Osteoblast (primary cell): ENCODE measurements around the gene LRRC72. TPM values are rescaled to one million over a fixed set of nuclear protein-coding genes. Genes with fewer than 3 reads are reported as not detected.

Experiments used
- DNase-seq: peaks from one replicate; pipeline ENCODE4 v3.0.0; 2011; ENCODE audit warnings: low spot score, mixed read lengths; ENCODE audit not compliant: insufficient read length; ENCODE audit errors: missing footprints
- H2AFZ ChIP-seq: 2 replicates; pipeline ENCODE4 v1.6.0; 2011; ENCODE audit warnings: mild to moderate bottlenecking, low read length
- H3K27ac ChIP-seq: 2 replicates; pipeline ENCODE4 v1.5.1; 2011; ENCODE audit warnings: mild to moderate bottlenecking, low read depth, low read length, moderate library complexity
- H3K27me3 ChIP-seq: 2 replicates; pipeline ENCODE4 v1.6.0; 2012; ENCODE audit warnings: mild to moderate bottlenecking, control low read depth, inconsistent platforms, low read length, moderate library complexity; ENCODE audit not compliant: insufficient read depth
- H3K36me3 ChIP-seq: 2 replicates; pipeline ENCODE4 v1.5.1; 2011; ENCODE audit warnings: mild to moderate bottlenecking, low read length, control low read depth, moderate library complexity; ENCODE audit not compliant: insufficient read depth
- H3K4me1 ChIP-seq: 2 replicates; pipeline ENCODE4 v1.5.1; 2011; ENCODE audit warnings: mild to moderate bottlenecking, low read length, control low read depth, moderate library complexity; ENCODE audit not compliant: insufficient read depth
- H3K4me2 ChIP-seq: 2 replicates; pipeline ENCODE4 v1.6.0; 2011; ENCODE audit warnings: mild to moderate bottlenecking, low read length; ENCODE audit not compliant: insufficient read depth
- H3K4me3 ChIP-seq: fragments of 200-600 bp; sonication (generic); 3 replicates; pipeline ENCODE4 v1.5.1; 2012; ENCODE audit warnings: mild to moderate bottlenecking, low read length, inconsistent platforms; ENCODE audit not compliant: insufficient read depth
- H3K79me2 ChIP-seq: 2 replicates; pipeline ENCODE4 v1.6.0; 2012; ENCODE audit warnings: mild to moderate bottlenecking, low read length, control low read depth, inconsistent platforms; ENCODE audit not compliant: insufficient read depth
- H3K9me3 ChIP-seq: 2 replicates; pipeline ENCODE4 v1.5.1; 2011; ENCODE audit warnings: low read depth, low read length, control low read depth
- H4K20me1 ChIP-seq: 2 replicates; pipeline ENCODE4 v1.6.0; 2012; ENCODE audit warnings: mild to moderate bottlenecking, low read length, control low read depth; ENCODE audit not compliant: insufficient read depth
- total RNA-seq: library from RNA; depleted of rRNA; stranded (reverse); fragments of >200 nt; gene quantifications from 2 replicates; pipeline ENCODE4 v1.2.3, GENCODE V29; 2012
- TF ChIP-seq, protein P1 (sequence below): IDR thresholded peaks from 2 replicates; pipeline ENCODE4 v1.5.1; 2011; ENCODE audit warnings: mild to moderate bottlenecking, low read depth, low read length, moderate library complexity; ENCODE audit errors: extremely low read depth

The LRRC72 gene
- total RNA-seq, 1 donor: not detected

DNA sequence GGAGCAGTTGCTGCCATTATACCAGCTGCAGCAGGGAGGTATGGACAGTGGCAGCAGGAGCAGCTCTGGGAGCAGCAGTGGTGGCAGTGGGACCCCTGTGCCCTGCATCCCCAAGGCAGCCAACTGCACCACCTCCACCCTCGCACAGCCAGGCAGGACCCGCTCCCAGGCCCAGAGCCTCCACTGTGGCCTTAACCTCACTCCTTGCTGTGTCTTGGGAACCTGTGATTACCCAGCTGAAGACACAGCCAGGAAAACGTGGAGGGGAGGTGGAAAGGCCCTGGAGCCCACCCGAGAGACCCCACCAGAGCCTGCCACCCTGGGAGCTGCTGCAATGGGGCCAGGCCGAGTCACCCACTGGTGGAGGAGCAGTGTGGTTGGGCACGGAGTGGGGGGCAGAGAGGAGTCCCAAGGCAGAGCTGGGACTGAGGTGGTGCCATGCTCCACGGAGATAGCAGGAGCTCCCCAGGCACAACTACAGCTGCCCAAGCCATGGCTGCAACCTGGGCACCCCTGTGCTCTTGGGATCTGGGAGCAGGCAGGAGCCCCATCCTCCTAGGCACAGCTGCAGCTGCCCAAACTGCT, 20.4 kb downstream of the LRRC72 start:
- Histone ChIP-seq H3K79me2 (no peaks in the 10 kb centered on the region), H3K27ac (no peak overlapping the region), H3K4me3 (no peak overlapping the region), H3K36me3 (no peaks in the 10 kb centered on the region), H3K4me2 (no peak overlapping the region), H2AFZ (no peak overlapping the region), H3K27me3 (no peaks in the 10 kb centered on the region), H3K4me1 (no peaks in the 10 kb centered on the region), H4K20me1 (no peaks in the 10 kb centered on the region), H3K9me3 (no peaks in the 10 kb centered on the region)
- TF ChIP-seq, protein P1, sequence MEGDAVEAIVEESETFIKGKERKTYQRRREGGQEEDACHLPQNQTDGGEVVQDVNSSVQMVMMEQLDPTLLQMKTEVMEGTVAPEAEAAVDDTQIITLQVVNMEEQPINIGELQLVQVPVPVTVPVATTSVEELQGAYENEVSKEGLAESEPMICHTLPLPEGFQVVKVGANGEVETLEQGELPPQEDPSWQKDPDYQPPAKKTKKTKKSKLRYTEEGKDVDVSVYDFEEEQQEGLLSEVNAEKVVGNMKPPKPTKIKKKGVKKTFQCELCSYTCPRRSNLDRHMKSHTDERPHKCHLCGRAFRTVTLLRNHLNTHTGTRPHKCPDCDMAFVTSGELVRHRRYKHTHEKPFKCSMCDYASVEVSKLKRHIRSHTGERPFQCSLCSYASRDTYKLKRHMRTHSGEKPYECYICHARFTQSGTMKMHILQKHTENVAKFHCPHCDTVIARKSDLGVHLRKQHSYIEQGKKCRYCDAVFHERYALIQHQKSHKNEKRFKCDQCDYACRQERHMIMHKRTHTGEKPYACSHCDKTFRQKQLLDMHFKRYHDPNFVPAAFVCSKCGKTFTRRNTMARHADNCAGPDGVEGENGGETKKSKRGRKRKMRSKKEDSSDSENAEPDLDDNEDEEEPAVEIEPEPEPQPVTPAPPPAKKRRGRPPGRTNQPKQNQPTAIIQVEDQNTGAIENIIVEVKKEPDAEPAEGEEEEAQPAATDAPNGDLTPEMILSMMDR: no peak
- no peak for DNase-seq

DNA sequence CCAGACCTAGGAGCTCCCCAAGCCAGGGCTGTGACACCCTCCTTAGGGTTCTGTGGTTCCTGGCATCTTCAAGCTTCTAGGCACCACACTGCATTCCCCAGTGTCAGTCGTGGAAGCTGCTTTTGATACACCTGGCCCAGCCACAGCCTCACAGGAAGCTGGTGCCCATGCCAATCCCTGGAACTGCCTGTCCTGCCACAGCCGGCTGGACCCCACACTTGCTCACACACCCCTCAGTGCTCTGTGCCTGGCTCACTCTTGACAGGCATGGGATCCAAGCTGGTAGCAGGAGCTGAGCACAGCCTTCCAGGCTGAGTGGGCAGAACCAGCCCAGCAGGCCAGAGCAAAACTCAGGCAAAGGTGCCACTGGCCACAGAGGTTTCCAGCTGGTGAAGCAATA, 21.8 kb downstream of the LRRC72 start:
- H3K27me3 ChIP-seq: no peaks in the 10 kb centered on the region
- no peaks in the 10 kb centered on the region for H4K20me1 ChIP-seq
- H3K79me2 ChIP-seq: no peaks in the 10 kb centered on the region
- TF ChIP-seq, protein P1: no peak
- no peak overlapping the region for H3K4me3 ChIP-seq
- DNase-seq: no peak
- no peak overlapping the region for H2AFZ ChIP-seq
- no peaks in the 10 kb centered on the region for H3K9me3 ChIP-seq
- no peaks in the 10 kb centered on the region for H3K4me1 ChIP-seq
- no peaks in the 10 kb centered on the region for H3K36me3 ChIP-seq
- H3K27ac ChIP-seq: no peak overlapping the region
- no peak overlapping the region for H3K4me2 ChIP-seq

DNA sequence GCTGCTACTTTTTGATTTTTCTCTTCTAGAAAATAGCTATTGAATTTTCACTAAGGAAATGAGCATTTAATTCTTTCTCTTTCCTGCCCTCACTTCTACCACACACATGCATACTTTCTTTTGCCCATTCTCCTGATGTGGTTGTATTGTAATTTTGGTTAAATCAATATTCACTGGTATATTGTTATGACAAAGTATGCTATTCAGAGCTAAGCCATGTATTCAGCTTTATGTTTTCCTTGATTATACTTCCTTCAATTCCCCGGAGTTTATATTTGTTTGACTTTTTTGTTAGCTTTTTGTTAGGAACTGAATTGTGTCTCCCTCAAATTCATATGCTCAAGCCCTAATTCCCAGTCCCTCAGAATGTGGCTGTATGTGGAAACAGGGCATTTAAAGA, 24.0 kb downstream of the LRRC72 start:
- no peaks in the 10 kb centered on the region for H4K20me1 ChIP-seq
- no peaks in the 10 kb centered on the region for H3K9me3 ChIP-seq
- no peak for DNase-seq
- TF ChIP-seq, protein P1: no peak
- no peaks in the 10 kb centered on the region for H3K4me1 ChIP-seq
- H3K4me2 ChIP-seq: no peak overlapping the region
- H3K4me3 ChIP-seq: no peak overlapping the region
- H3K27me3 ChIP-seq: no peaks in the 10 kb centered on the region
- H3K79me2 ChIP-seq: no peaks in the 10 kb centered on the region
- no peak overlapping the region for H2AFZ ChIP-seq
- no peak overlapping the region for H3K27ac ChIP-seq
- H3K36me3 ChIP-seq: no peaks in the 10 kb centered on the region

DNA sequence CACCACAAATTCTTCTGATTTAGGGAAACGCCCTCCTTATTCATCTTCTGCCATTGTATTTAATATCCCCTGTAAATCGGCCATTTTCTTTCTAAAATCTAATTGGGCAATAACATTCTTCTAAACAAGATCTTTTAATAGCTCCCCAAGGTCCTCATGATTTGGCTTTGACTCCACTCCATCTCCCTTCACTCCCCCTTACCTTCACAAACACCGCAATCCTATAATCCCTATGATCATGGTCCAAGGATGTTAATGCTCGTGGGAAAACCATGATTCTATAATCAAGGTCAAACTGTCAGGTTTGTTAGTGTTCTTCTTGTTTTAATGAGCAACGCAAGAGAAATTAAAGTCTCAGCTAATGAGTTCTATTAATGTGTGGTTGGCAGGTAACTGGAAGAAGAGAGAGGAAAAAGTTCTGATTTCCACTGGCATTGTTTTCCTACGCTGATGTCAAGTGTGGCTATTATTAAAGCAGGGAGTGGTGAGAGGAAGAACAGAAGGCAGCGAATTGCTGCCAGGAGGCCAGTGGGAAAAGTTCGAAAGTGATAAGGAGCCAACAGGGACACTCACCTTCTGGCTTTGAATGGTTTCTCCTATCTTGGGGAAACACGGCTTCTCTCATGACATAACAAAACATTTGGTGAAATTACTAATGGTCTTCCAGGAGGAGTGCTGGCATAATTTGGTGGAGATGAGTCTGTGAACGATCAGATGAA, 28.1 kb downstream of the LRRC72 start:
- Histone ChIP-seq H3K79me2 (no peaks in the 10 kb centered on the region), H3K4me1 (no peaks in the 10 kb centered on the region), H3K27me3 (no peaks in the 10 kb centered on the region), H3K27ac (no peak overlapping the region), H3K4me2 (no peak overlapping the region), H3K36me3 (no peaks in the 10 kb centered on the region), H3K4me3 (no peak overlapping the region), H3K9me3 (no peaks in the 10 kb centered on the region), H2AFZ (no peak overlapping the region), H4K20me1 (no peaks in the 10 kb centered on the region)
- DNase-seq: no peak
- TF ChIP-seq, protein P1: no peak
